SHP77 treated with DMSO at 0.1 percent for 48 hours (cell line): Measurements from ENCODE around the gene SPOP.
"Not testable (repeated sequence)": the region's sequence is repeated elsewhere in the genome, so short reads cannot be mapped to it uniquely, and the experiment has no call there.

Source experiments
- DNase-seq: peaks from one replicate; lab custom pipeline; 2025; lab: John Stamatoyannopoulos, UW

The SPOP gene

GRCh38 chr17:49571764-49572163 is 106.1 kb downstream of the SPOP start:
- no peak for DNase-seq

GRCh38 chr17:49571283-49571682 is 106.6 kb downstream of the SPOP start:
- DNase-seq, result no peak

GRCh38 chr17:49570540-49571242 is 107.2 kb downstream of the SPOP start:
- DNase-seq, result no peak

- not testable (repeated sequence) for DNase-seq
Observed at GRCh38 chr17:49568695-49569047, 109.2 kb downstream of the SPOP start.

- peak; percentile 28 for DNase-seq
Observed at GRCh38 chr17:49567871-49568694, 109.8 kb downstream of the SPOP start.

- no peak for DNase-seq
Observed at GRCh38 chr17:49567104-49567521, 110.8 kb downstream of the SPOP start.

- DNase-seq, result no peak
Observed at GRCh38 chr17:49566668-49567071, 111.2 kb downstream of the SPOP start.

GRCh38 chr17:49565948-49566491 is 111.9 kb downstream of the SPOP start:
- DNase-seq, result no peak

- DNase-seq, result no peak
Observed at GRCh38 chr17:49564638-49565037, 113.3 kb downstream of the SPOP start.

GRCh38 chr17:49557312-49558024 is 120.4 kb downstream of the SPOP start:
- peak; percentile 74 for DNase-seq

GRCh38 chr17:49556223-49556943 is 121.5 kb downstream of the SPOP start:
- DNase-seq, result peak; percentile 35

GRCh38 chr17:49555495-49556222 is 122.2 kb downstream of the SPOP start:
- DNase-seq, result no peak

- no peak for DNase-seq
Observed at GRCh38 chr17:49554694-49555494, 123.0 kb downstream of the SPOP start.

- DNase-seq, result no peak
Observed at GRCh38 chr17:49553676-49554335, 124.1 kb downstream of the SPOP start.

- DNase-seq, result no peak
Observed at GRCh38 chr17:49552070-49552751, 125.7 kb downstream of the SPOP start.

GRCh38 chr17:49551221-49552069 is 126.5 kb downstream of the SPOP start:
- no peak for DNase-seq

GRCh38 chr17:49550764-49551163 is 127.1 kb downstream of the SPOP start:
- DNase-seq, result not testable (repeated sequence)
